Endothelial cell of umbilical vein (primary cell): ENCODE data around the gene ASAP2. TPM values are rescaled to one million over a fixed set of nuclear protein-coding genes. Genes with fewer than 3 reads are reported as not detected.

Experiments used
- BruUV-seq: library from RNA; stranded (reverse); fragments of 400-500 nt; replicated peaks from 2 replicates; lab custom pipeline; 2021; lab: Mats Ljungman, UMichigan
- CTCF ChIA-PET: fragments of 300-600, 350-600 bp; sonication (Branson Sonifier 250); formaldehyde crosslinking; loops from one replicate; lab custom pipeline; 2021; ENCODE audit warnings: antibody characterized with exemption, inconsistent platforms; lab: Charles Lee
- POLR2A ChIA-PET: fragments of 300-600, 350-600 bp; sonication (Branson Sonifier 250); formaldehyde crosslinking; loops from one replicate; lab custom pipeline; 2021; ENCODE audit warnings: antibody characterized with exemption, inconsistent platforms; lab: Charles Lee
- DNase-seq: peaks from one replicate; pipeline ENCODE4 v3.0.0-alpha.2; 2011; ENCODE audit warnings: low read depth, low spot score
- FAIRE-seq: peaks from 2 replicates; lab custom pipeline; 2011; peaks lifted over from hg19 to GRCh38; lab: Jason Lieb, UNC
- H2AFZ ChIP-seq: 2 replicates; pipeline ENCODE4 v1.6.0; 2012; ENCODE audit warnings: low read depth, low read length, control low read depth, inconsistent platforms
- H3K27ac ChIP-seq: 2 replicates; pipeline ENCODE4 v1.5.1; 2011; ENCODE audit warnings: low read depth, mild to moderate bottlenecking, control low read depth, low read length, moderate library complexity; ENCODE audit not compliant: insufficient read depth
- H3K27me3 ChIP-seq, 2 experiments: 2 replicates each; pipeline versions ENCODE4 v1.6.0 to v1.6.1; 2011; ENCODE audit warnings: low read length in 2 of 2, mixed read lengths in 1 of 2; ENCODE audit not compliant: control insufficient read depth in 2 of 2, insufficient read depth in 2 of 2
- H3K36me3 ChIP-seq, 2 experiments: 2 replicates in 1 of 2; 3 replicates in 1 of 2; pipeline ENCODE4 v1.5.1; 2011; ENCODE audit warnings: low read length in 2 of 2, mild to moderate bottlenecking in 1 of 2, moderate library complexity in 1 of 2; ENCODE audit not compliant: control insufficient read depth in 2 of 2, insufficient read depth in 2 of 2; ENCODE audit errors: extremely low read depth in 1 of 2
- H3K4me1 ChIP-seq: 3 replicates; pipeline ENCODE4 v1.5.1; 2011; ENCODE audit warnings: mild to moderate bottlenecking, low read length; ENCODE audit not compliant: control insufficient read depth, insufficient read depth; ENCODE audit errors: extremely low read depth
- H3K4me2 ChIP-seq: 2 replicates; pipeline ENCODE4 v1.6.1; 2011; ENCODE audit warnings: low read length, control low read depth, mixed read lengths; ENCODE audit not compliant: insufficient read depth
- H3K4me3 ChIP-seq, 3 experiments: fragments of 200-600 bp in 1 of 3; sonication (generic), shearing (Covaris generic) in 1 of 3; replicated peaks in 1 of 3; 2 replicates each; pipeline ENCODE4 v1.5.1; 2011 to 2016; ENCODE audit warnings: control low read depth in 3 of 3, low read length in 3 of 3, mild to moderate bottlenecking in 2 of 3, inconsistent platforms in 1 of 3, low read depth in 1 of 3, moderate library complexity in 1 of 3; ENCODE audit not compliant: insufficient read depth in 1 of 3
- H3K79me2 ChIP-seq: 2 replicates; pipeline ENCODE4 v1.6.0; 2012; ENCODE audit warnings: low read length, inconsistent platforms; ENCODE audit not compliant: control insufficient read depth, insufficient read depth
- H3K9ac ChIP-seq: replicated peaks from 2 replicates; pipeline ENCODE3; 2011; ENCODE audit warnings: low read length, control low read depth; ENCODE audit not compliant: insufficient read depth; ENCODE audit errors: extremely low read depth
- H3K9me1 ChIP-seq: replicated peaks from 3 replicates; pipeline ENCODE4 v1.6.0; 2011; ENCODE audit warnings: mild to moderate bottlenecking, low read length; ENCODE audit not compliant: control insufficient read depth, insufficient read depth; ENCODE audit errors: extremely low read depth
- H3K9me3 ChIP-seq: replicated peaks from 2 replicates; pipeline ENCODE4 v1.5.1; 2012; ENCODE audit warnings: low read length, inconsistent platforms; ENCODE audit not compliant: control insufficient read depth, insufficient read depth
- H4K20me1 ChIP-seq: replicated peaks from 2 replicates; pipeline ENCODE3; 2011; ENCODE audit warnings: mild to moderate bottlenecking, low read length; ENCODE audit not compliant: control insufficient read depth, insufficient read depth; ENCODE audit errors: extremely low read depth
- EZH2 ChIP-seq: IDR thresholded peaks from 2 replicates; pipeline ENCODE4 v1.6.1; 2012; ENCODE audit warnings: borderline replicate concordance, low read depth, mild to moderate bottlenecking, moderate library complexity, low read length, inconsistent platforms; ENCODE audit not compliant: severe bottlenecking
- FOS ChIP-seq: IDR thresholded peaks from 2 replicates; pipeline ENCODE4 v1.6.1; 2011; ENCODE audit warnings: mild to moderate bottlenecking, low read length, moderate library complexity, borderline replicate concordance; ENCODE audit not compliant: insufficient read depth
- GATA2 ChIP-seq: IDR thresholded peaks from 2 replicates; pipeline ENCODE4 v1.7.0; 2011; ENCODE audit warnings: low read depth, mild to moderate bottlenecking, moderate library complexity, mixed read lengths, low read length; ENCODE audit not compliant: insufficient read length, insufficient read depth
- JUN ChIP-seq: IDR thresholded peaks from 2 replicates; pipeline ENCODE4 v1.6.1; 2011; ENCODE audit warnings: borderline replicate concordance, low read depth; ENCODE audit not compliant: insufficient read length, insufficient read depth
- MYC ChIP-seq: IDR thresholded peaks from one replicate; pipeline ENCODE4 v1.6.1; 2011; ENCODE audit warnings: mild to moderate bottlenecking, low read depth, low read length
- POLR2A ChIP-seq: IDR thresholded peaks from 2 replicates; pipeline ENCODE4 v1.6.1; 2012; ENCODE audit warnings: low read depth, mild to moderate bottlenecking, control low read depth, low read length
- POLR2AphosphoS5 ChIP-seq: IDR thresholded peaks from 2 replicates; pipeline ENCODE4 v1.6.1; 2012; ENCODE audit warnings: low read depth, mild to moderate bottlenecking, control low read depth, low read length, moderate library complexity; ENCODE audit not compliant: insufficient read depth
- dilution Hi-C: fragments of 300-500 bp; cut with MboI; formaldehyde crosslinking; loops from one replicate; pipeline ENCODE4 v1.15.0; 2019; ENCODE audit warnings: low sequenced_read_pairs; ENCODE audit not compliant: extremely low pct_ligation_motif_present
- intact Hi-C: fragments of 100-400 bp; cut with micrococcal nuclease; formaldehyde crosslinking; loops from one replicate; pipeline ENCODE4 v1.10.0; 2022
- polyA plus RNA-seq, 4 experiments: library from polyadenylated mRNA; depleted of rRNA in 3 of 4; stranded (reverse) in 3 of 4; unstranded in 1 of 4; fragments of >200 nt; gene quantifications; 2 replicates each; pipeline versions ENCODE4 v1.2.1 to v1.2.3, GENCODE V29; 2011 to 2012; ENCODE audit warnings: missing spikeins in 1 of 4
- total RNA-seq: library from RNA; stranded (reverse); gene quantifications from 2 replicates; pipeline ENCODE4 v1.2.3, GENCODE V29; 2021
- TF ChIP-seq, protein P1 (sequence below), 2 donors: IDR thresholded peaks; 1 replicate in 1 of 2; 2 replicates in 1 of 2; pipeline ENCODE4 v1.5.1; 2011; ENCODE audit warnings: low read length in 2 of 2, mild to moderate bottlenecking in 2 of 2, moderate library complexity in 2 of 2, control low read depth in 1 of 2, inconsistent platforms in 1 of 2, low read depth in 1 of 2; ENCODE audit not compliant: insufficient read depth in 1 of 2; ENCODE audit errors: extremely low read depth in 1 of 2
- TF ChIP-seq, protein P2 (sequence below): IDR thresholded peaks from 2 replicates; pipeline ENCODE4 v1.6.1; 2011; ENCODE audit not compliant: insufficient read depth, insufficient read length

Gene ASAP2
- total and polyA plus RNA-seq, 2 donors (not counting 3 experiments of a cell fraction or from before 2014, with no cell fraction given), result 31.1 to 79.2 TPM

DNA sequence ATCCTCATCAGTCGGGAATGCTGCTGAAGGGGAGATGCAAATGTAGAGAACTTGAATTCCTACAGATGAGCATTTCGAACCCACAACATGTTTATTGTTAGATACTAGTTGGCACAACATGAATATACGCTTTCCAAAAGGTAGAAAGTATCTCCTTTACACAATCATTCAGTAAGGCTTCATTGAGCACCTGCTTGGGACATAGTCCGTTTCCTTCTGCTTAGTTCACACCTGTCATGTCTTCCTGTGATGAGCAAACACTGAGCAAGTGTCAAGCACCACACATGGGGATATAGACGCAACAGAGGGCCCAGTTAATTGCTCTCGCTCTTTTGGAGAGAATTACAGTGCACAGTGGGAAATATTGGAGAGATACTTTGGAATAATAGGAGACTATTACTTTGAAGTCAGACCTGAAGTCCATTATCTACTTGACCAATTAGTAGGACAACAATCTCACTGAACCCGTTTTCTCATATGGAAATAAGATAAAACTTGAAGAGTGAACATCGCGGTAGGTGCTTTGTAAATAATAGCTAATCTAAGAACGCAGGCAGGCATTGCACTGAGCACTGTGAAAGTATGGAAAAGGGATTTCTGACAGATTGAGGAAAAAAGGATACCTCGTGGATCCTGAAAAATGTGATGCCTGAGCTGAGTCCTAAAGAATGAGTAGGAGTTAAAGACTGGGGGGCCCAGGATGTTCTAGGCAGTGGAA lies 218.0 kb downstream of the ASAP2 start:
- Histone ChIP-seq H4K20me1 (no peaks in the 10 kb centered on the region), H3K36me3 (no peaks in the 10 kb centered on the region), H3K4me3 (peak overlapping the region; percentile 52 to 98 (median 75)), H3K79me2 (peaks cover 40% of the 10 kb centered on the region), H3K4me1 (peaks cover 16% of the 10 kb centered on the region), H3K4me2 (peak overlapping the region; percentile 86), H2AFZ (peak overlapping the region; percentile 80), H3K9ac (peak overlapping the region; percentile 90), H3K27ac (no peak overlapping the region), H3K27me3 (no peaks in the 10 kb centered on the region), H3K9me3 (no peaks in the 10 kb centered on the region), H3K9me1 (no peaks in the 10 kb centered on the region)
- TF ChIP-seq, protein P1, sequence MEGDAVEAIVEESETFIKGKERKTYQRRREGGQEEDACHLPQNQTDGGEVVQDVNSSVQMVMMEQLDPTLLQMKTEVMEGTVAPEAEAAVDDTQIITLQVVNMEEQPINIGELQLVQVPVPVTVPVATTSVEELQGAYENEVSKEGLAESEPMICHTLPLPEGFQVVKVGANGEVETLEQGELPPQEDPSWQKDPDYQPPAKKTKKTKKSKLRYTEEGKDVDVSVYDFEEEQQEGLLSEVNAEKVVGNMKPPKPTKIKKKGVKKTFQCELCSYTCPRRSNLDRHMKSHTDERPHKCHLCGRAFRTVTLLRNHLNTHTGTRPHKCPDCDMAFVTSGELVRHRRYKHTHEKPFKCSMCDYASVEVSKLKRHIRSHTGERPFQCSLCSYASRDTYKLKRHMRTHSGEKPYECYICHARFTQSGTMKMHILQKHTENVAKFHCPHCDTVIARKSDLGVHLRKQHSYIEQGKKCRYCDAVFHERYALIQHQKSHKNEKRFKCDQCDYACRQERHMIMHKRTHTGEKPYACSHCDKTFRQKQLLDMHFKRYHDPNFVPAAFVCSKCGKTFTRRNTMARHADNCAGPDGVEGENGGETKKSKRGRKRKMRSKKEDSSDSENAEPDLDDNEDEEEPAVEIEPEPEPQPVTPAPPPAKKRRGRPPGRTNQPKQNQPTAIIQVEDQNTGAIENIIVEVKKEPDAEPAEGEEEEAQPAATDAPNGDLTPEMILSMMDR (IDR thresholded peaks at IDR 0.05; ENCODE audit: extremely low read depth in 1 of 2, insufficient read depth in 1 of 2, low read depth in 1 of 2, low read length in 2 of 2), result no peak
- TF ChIP-seq POLR2A (no peak), POLR2AphosphoS5 (no peak), JUN (no peak), MYC (no peak), GATA2 (no peak), FOS (no peak), EZH2 (no peak)
- TF ChIP-seq, protein P2, sequence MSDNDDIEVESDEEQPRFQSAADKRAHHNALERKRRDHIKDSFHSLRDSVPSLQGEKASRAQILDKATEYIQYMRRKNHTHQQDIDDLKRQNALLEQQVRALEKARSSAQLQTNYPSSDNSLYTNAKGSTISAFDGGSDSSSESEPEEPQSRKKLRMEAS, result no peak
- CTCF ChIA-PET, result interaction anchor here (1.6 kb wide), 1 partner anchor 97 kb away, joined by 3 read pairs; no protein-coding TSS in a partner anchor
- DNase-seq (no peak), FAIRE-seq (no peak)
- dilution Hi-C loops (no loop called here), intact Hi-C loops (loop anchor here (5.0 kb wide), 2 partner anchors 187 to 217 kb away; partner anchors contain the start of gene ASAP2)
- POLR2A ChIA-PET, result interaction anchor here (0.5 kb wide), 1 partner anchor 22 kb away, joined by 3 read pairs; no protein-coding TSS in a partner anchor
- no TSS peak for BruUV-seq
